Measurements from ENCODE around the gene TMSB10. TPM values are rescaled to one million over a fixed set of nuclear protein-coding genes. Genes with fewer than 3 reads are reported as not detected.
"Not testable (repeated sequence)": the region's sequence is repeated elsewhere in the genome, so short reads cannot be mapped to it uniquely, and the experiment has no call there.

Gene TMSB10
- total and polyA plus RNA-seq, 4 donors, result 2,245 to 4,399 (median 2,692) TPM

DNA sequence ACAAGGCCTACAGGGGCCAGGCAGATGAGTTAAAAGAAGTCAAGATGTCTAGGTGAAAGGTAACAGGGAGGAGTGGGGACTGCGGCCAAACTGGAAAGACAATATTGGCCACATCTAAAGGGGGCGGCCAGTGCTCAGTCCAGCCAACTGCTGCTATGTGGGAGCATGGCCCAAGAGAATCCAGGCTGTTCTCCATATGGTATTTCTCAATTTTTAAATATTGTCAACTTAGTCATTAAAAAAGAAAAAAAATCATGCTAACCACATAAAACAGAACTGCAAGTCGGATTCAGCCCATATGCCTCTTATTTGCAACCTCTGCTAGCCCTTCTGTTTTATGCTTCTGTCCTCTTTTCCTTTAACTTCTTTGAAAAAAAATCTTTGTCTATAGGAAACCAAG lies 39.3 kb upstream of the TMSB10 start:
- DNase-seq (ENCODE audit: low read depth in 4 of 6, low spot score in 6 of 6), result no peak
- H3K4me3 ChIP-seq (ENCODE audit: low read depth, low read length), result no peak overlapping the region
- 92% methylated on average over 2 of the region's 3 CpGs for WGBS (ENCODE audit: insufficient coverage)
- H3K36me3 ChIP-seq (ENCODE audit: control insufficient read depth, insufficient read depth, low read length), result no peaks in the 10 kb centered on the region
- no peak overlapping the region for H3K27ac ChIP-seq (ENCODE audit: low read depth, low read length)
- no peaks in the 10 kb centered on the region for H3K27me3 ChIP-seq (ENCODE audit: control insufficient read depth, insufficient read depth, low read length)
- no peaks in the 10 kb centered on the region for H3K9me3 ChIP-seq (ENCODE audit: control insufficient read depth, insufficient read depth, low read length)
- H3K4me1 ChIP-seq (ENCODE audit: control insufficient read depth, insufficient read depth, low read length), result no peaks in the 10 kb centered on the region

DNA sequence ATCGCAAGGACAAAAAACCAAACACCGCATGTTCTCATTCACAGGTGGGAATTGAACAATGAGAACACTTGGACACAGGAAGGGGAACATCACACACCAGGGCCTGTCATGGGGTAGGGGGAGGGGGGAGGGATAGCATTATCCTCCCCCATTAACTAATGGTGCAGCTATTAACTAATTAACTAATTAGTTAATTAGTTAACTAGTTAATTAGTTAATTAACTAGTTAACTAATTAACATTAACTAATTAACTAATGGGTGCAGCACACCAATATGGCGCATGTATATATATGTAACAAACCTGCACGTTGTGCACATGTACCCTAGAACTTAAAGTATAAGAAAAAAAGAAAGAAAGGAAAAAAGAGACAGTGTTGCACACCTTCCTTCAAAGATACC lies 37.1 kb upstream of the TMSB10 start:
- not testable (repeated sequence) for H3K36me3 ChIP-seq (ENCODE audit: control insufficient read depth, insufficient read depth, low read length); H3K27ac ChIP-seq (ENCODE audit: low read depth, low read length); DNase-seq (ENCODE audit: low read depth in 4 of 6, low spot score in 6 of 6); H3K4me3 ChIP-seq (ENCODE audit: low read depth, low read length); H3K9me3 ChIP-seq (ENCODE audit: control insufficient read depth, insufficient read depth, low read length); H3K4me1 ChIP-seq (ENCODE audit: control insufficient read depth, insufficient read depth, low read length); H3K27me3 ChIP-seq (ENCODE audit: control insufficient read depth, insufficient read depth, low read length)
- no CpG with 5 or more reads among the region's 4 CpGs for WGBS (ENCODE audit: insufficient coverage)

DNA sequence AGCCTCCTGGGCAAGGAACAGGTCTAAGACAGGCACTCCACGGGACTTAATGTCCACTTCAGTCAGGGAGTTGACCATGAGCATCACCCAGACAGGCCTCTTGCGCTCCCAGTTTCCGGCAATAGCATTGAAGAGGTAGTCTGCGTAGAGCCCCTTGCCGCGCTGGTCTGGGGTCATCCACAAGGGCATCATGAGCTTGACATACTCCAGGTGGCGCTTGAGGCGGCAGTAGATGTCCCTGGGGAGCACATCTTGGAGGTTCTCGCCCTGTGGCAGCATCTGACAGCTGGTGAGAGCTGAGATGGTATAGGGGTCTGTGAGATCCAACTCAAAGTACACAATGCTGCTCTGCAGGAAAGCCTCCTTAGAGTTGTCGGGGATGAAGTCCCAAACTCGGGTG lies 35.1 kb upstream of the TMSB10 start:
- H3K4me1 ChIP-seq (ENCODE audit: control insufficient read depth, insufficient read depth, low read length), result no peaks in the 10 kb centered on the region
- no peaks in the 10 kb centered on the region for H3K9me3 ChIP-seq (ENCODE audit: control insufficient read depth, insufficient read depth, low read length)
- DNase-seq (ENCODE audit: low read depth in 4 of 6, low spot score in 6 of 6), result no peak
- H3K27me3 ChIP-seq (ENCODE audit: control insufficient read depth, insufficient read depth, low read length), result no peaks in the 10 kb centered on the region
- H3K4me3 ChIP-seq (ENCODE audit: low read depth, low read length), result no peak overlapping the region
- H3K27ac ChIP-seq (ENCODE audit: low read depth, low read length), result no peak overlapping the region
- 92% methylated on average over 11 of the region's 11 CpGs for WGBS (ENCODE audit: insufficient coverage)
- H3K36me3 ChIP-seq (ENCODE audit: control insufficient read depth, insufficient read depth, low read length), result no peaks in the 10 kb centered on the region

DNA sequence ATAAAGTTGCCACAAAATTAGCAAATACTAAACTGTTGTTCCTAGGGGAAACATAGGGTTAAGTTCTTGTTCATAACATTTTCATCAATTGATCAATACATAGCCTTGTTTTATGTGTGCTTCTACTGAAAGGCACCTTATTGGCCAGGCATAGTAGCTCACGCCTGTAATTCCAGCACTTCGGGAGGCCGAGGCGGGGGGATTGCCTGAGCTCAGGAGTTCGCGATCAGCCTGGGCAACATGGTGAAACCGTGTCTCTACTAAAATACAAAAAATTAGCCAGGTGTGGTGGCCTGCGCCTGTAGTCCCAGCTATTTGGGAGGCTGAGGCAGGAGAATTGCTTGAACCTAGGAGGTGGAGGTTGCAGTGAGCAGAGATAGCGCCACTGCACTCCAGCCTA lies 32.8 kb upstream of the TMSB10 start:
- H3K36me3 ChIP-seq (ENCODE audit: control insufficient read depth, insufficient read depth, low read length); H3K27me3 ChIP-seq (ENCODE audit: control insufficient read depth, insufficient read depth, low read length); H3K4me1 ChIP-seq (ENCODE audit: control insufficient read depth, insufficient read depth, low read length); H3K27ac ChIP-seq (ENCODE audit: low read depth, low read length); H3K9me3 ChIP-seq (ENCODE audit: control insufficient read depth, insufficient read depth, low read length); DNase-seq (ENCODE audit: low read depth in 4 of 6, low spot score in 6 of 6); H3K4me3 ChIP-seq (ENCODE audit: low read depth, low read length): not testable (repeated sequence)
- WGBS (ENCODE audit: insufficient coverage), result 93% methylated on average over 6 of the region's 9 CpGs

DNA sequence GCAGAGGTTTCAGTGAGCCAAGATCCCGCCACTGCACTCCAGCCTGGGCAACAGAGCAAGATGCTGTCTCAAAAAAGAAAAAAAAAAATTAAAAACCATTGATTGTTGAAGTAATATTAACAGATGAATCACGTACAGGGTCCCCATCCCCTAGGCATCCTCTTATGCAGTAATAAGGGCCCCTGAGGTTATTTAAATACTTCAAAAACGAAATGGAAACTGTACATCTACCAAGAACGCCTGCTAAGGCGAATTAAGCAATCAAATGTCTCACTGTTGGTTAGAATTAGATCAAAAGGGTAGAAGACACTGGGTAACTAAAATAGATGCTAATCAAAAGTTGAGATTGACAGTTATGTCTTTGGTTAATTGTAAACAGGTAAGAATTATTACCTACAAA lies 32.1 kb upstream of the TMSB10 start:
- no peak for DNase-seq (ENCODE audit: low read depth in 4 of 6, low spot score in 6 of 6)
- Histone ChIP-seq H3K36me3 (ENCODE audit: control insufficient read depth, insufficient read depth, low read length) (no peaks in the 10 kb centered on the region), H3K27me3 (ENCODE audit: control insufficient read depth, insufficient read depth, low read length) (peaks cover 4% of the 10 kb centered on the region), H3K4me1 (ENCODE audit: control insufficient read depth, insufficient read depth, low read length) (no peaks in the 10 kb centered on the region), H3K9me3 (ENCODE audit: control insufficient read depth, insufficient read depth, low read length) (no peaks in the 10 kb centered on the region), H3K27ac (ENCODE audit: low read depth, low read length) (no peak overlapping the region), H3K4me3 (ENCODE audit: low read depth, low read length) (no peak overlapping the region)
- no CpG with 5 or more reads among the region's 5 CpGs for WGBS (ENCODE audit: insufficient coverage)

DNA sequence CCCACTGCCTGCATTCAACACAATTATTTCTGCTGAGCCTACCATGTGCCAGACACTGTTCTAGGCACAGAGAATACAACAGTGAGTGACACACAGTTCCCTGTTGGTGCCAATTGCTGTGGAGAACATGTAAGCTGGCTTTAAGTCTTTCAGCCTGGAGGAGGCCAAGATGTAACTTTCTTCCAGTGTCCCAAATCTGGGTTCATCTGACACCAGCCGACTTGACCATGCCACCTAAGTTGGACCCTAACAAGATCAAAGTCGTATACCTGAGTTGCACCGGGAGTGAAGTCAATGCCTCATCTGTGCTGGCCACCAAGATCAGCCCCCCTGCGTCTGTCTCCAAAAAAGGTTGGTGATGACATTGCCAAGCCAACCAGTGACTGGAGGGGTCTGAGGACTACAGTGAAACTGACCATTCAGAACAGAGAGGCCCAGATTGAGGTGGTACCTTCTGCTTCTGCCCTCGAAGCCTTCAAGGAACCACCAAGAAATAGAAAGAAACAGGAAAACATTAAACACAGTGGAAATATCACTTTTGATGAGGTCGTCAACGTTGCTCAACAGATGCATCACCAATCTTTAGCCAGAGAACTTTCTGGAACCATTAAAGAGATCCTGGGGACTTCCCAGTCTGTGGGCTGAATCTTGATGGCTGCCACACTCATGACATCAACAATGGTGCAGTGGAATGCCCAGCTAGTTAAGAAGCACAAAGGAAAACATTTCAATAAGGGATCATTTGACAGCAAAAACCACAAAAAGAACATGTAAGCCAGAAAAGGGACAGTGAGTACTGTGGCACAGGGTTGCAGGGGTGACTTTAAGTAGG lies 30.9 kb upstream of the TMSB10 start:
- no peaks in the 10 kb centered on the region for H3K36me3 ChIP-seq (ENCODE audit: control insufficient read depth, insufficient read depth, low read length)

DNA sequence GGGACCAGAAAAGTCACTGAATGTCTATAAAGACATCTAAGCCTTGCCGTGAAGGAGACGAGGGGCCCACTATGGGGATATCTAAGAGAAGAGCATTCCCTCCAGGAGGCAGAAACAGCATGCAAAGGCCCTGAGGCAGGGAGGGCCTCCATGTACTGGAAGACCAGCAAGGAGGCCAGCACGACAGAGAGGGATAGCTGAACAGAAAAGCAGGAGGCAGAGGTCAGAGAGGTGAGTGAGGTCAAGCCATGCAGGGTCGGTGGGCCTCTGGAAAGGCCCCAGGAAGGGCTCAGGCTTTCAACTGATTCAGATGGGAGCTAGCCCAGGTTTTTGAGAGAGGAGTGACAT lies 30.3 kb upstream of the TMSB10 start:
- Histone ChIP-seq H3K4me3 (ENCODE audit: low read depth, low read length) (no peak overlapping the region), H3K9me3 (ENCODE audit: control insufficient read depth, insufficient read depth, low read length) (no peaks in the 10 kb centered on the region), H3K27me3 (ENCODE audit: control insufficient read depth, insufficient read depth, low read length) (peaks cover 20% of the 10 kb centered on the region), H3K4me1 (ENCODE audit: control insufficient read depth, insufficient read depth, low read length) (peaks cover 7% of the 10 kb centered on the region), H3K36me3 (ENCODE audit: control insufficient read depth, insufficient read depth, low read length) (no peaks in the 10 kb centered on the region), H3K27ac (ENCODE audit: low read depth, low read length) (no peak overlapping the region)
- WGBS (ENCODE audit: insufficient coverage), result 61% methylated on average over 4 of the region's 4 CpGs
- no peak for DNase-seq (ENCODE audit: low read depth in 4 of 6, low spot score in 6 of 6)

More for the DNA sequence above, 30.9 kb upstream of the TMSB10 start:
- WGBS (ENCODE audit: insufficient coverage), result 98% methylated on average over 7 of the region's 7 CpGs
- Histone ChIP-seq H3K4me1 (ENCODE audit: control insufficient read depth, insufficient read depth, low read length) (peaks cover 2% of the 10 kb centered on the region), H3K4me3 (ENCODE audit: low read depth, low read length) (no peak overlapping the region), H3K27ac (ENCODE audit: low read depth, low read length) (no peak overlapping the region), H3K27me3 (ENCODE audit: control insufficient read depth, insufficient read depth, low read length) (peaks cover 14% of the 10 kb centered on the region), H3K9me3 (ENCODE audit: control insufficient read depth, insufficient read depth, low read length) (no peaks in the 10 kb centered on the region)
- DNase-seq (ENCODE audit: low read depth in 4 of 6, low spot score in 6 of 6), result no peak

DNA sequence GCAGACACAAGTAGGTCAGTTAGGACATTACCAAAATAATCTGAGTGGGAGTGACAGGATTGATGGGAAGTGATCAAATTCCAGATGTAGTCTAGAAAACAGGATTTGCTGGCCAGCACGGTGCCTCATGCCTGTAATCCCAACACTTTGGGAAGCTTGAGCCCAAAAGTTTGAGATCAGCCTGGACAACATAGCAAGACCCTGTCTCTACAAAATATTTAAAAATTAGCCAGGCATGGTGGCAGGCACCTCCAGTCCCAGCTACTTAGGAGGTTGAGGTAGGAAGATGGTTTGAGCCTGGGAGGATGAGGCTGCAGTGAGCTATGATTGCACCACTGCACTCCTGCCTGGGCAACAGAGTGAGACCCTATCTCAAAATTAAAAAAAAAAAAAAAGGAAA lies 29.8 kb upstream of the TMSB10 start:
- H3K9me3 ChIP-seq (ENCODE audit: control insufficient read depth, insufficient read depth, low read length); H3K36me3 ChIP-seq (ENCODE audit: control insufficient read depth, insufficient read depth, low read length); H3K27ac ChIP-seq (ENCODE audit: low read depth, low read length); DNase-seq (ENCODE audit: low read depth in 4 of 6, low spot score in 6 of 6); H3K4me3 ChIP-seq (ENCODE audit: low read depth, low read length): not testable (repeated sequence)
- Histone ChIP-seq H3K4me1 (ENCODE audit: control insufficient read depth, insufficient read depth, low read length) (peaks cover 12% of the 10 kb centered on the region), H3K27me3 (ENCODE audit: control insufficient read depth, insufficient read depth, low read length) (peaks cover 25% of the 10 kb centered on the region)
- WGBS (ENCODE audit: insufficient coverage), result no CpG with 5 or more reads among the region's 1 CpG

DNA sequence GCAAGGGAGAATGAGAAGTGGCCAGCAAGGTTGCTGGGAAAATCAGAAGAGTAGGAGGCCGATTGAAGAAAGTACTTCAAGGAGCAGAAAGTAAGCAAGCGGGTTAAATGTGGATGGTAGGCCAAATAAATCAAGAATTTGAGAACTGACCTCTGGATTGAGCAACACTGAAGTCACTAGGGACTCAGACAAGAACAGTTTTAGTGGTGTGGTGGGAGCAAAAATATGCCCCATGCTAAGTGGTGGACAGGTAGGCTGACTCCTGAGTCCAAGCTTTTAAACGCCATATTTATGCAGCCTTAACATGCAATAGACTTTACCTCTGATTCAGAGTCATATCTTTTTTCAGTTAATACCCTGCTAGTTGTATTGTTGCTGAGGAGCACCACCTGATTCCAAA lies 29.1 kb upstream of the TMSB10 start:
- DNase-seq (ENCODE audit: low read depth in 4 of 6, low spot score in 6 of 6), result no peak
- no peaks in the 10 kb centered on the region for H3K9me3 ChIP-seq (ENCODE audit: control insufficient read depth, insufficient read depth, low read length)
- WGBS (ENCODE audit: insufficient coverage), result 100% methylated on average over 2 of the region's 3 CpGs
- H3K27me3 ChIP-seq (ENCODE audit: control insufficient read depth, insufficient read depth, low read length), result peaks cover 31% of the 10 kb centered on the region
- H3K4me3 ChIP-seq (ENCODE audit: low read depth, low read length), result no peak overlapping the region
- H3K4me1 ChIP-seq (ENCODE audit: control insufficient read depth, insufficient read depth, low read length), result peaks cover 14% of the 10 kb centered on the region
- H3K36me3 ChIP-seq (ENCODE audit: control insufficient read depth, insufficient read depth, low read length), result no peaks in the 10 kb centered on the region
- H3K27ac ChIP-seq (ENCODE audit: low read depth, low read length), result no peak overlapping the region

DNA sequence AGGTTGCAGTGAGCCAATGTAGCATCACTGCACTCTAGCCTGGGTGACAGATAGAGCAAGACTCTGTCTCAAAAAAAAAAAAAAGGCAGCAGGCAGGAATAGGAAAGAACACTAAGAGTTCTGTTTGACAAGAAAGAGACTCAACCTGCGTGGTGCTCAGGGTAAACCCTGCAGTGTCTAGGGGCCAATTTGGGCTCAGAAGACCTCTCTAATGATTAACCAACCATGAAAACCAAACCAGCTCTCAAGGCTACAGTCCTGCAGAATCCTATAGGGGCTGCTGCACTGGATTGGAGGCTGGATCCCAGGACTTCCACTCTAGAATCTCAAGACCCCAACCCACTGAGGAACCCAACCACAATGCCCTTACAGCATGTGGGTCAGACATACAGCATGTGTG lies 27.0 kb upstream of the TMSB10 start:
- 80% methylated on average over 1 of the region's 1 CpG for WGBS (ENCODE audit: insufficient coverage)

More for the DNA sequence above, 27.0 kb upstream of the TMSB10 start:
- DNase-seq (ENCODE audit: low read depth in 4 of 6, low spot score in 6 of 6), result no peak
- Histone ChIP-seq H3K4me1 (ENCODE audit: control insufficient read depth, insufficient read depth, low read length) (peaks cover 20% of the 10 kb centered on the region), H3K4me3 (ENCODE audit: low read depth, low read length) (no peak overlapping the region), H3K27ac (ENCODE audit: low read depth, low read length) (no peak overlapping the region), H3K36me3 (ENCODE audit: control insufficient read depth, insufficient read depth, low read length) (no peaks in the 10 kb centered on the region), H3K27me3 (ENCODE audit: control insufficient read depth, insufficient read depth, low read length) (peaks cover 45% of the 10 kb centered on the region), H3K9me3 (ENCODE audit: control insufficient read depth, insufficient read depth, low read length) (no peaks in the 10 kb centered on the region)

All from spinal cord (tissue), 10 donors.